DND-41 (cell line): Measurements from ENCODE around the gene FBXW8.

ENCODE experiments used
- ATAC-seq: fragments of 200-7000 bp; cut with Tn5 transposase; 3 replicates; pipeline ENCODE4 v1.9.1; 2021; ENCODE audit warnings: low read depth; ENCODE audit not compliant: insufficient read depth
- DNase-seq: peaks from one replicate; pipeline ENCODE4 v3.0.0-alpha.2; 2020
- H2AFZ ChIP-seq: 2 replicates; pipeline ENCODE4 v1.6.0; 2012; ENCODE audit warnings: low read depth, low read length
- H3K27ac ChIP-seq: 2 replicates; pipeline ENCODE4 v1.5.1; 2012; ENCODE audit warnings: low read length, inconsistent platforms
- H3K27me3 ChIP-seq: fragments of 200-600 bp; sonication (generic); 2 replicates; pipeline ENCODE4 v1.6.0; 2012; ENCODE audit warnings: low read length, mild to moderate bottlenecking, inconsistent platforms; ENCODE audit not compliant: insufficient read depth, poor library complexity
- H3K36me3 ChIP-seq: 2 replicates; pipeline ENCODE4 v1.5.1; 2012; ENCODE audit warnings: low read length, inconsistent platforms; ENCODE audit not compliant: insufficient read depth
- H3K4me1 ChIP-seq: 2 replicates; pipeline ENCODE4 v1.5.1; 2012; ENCODE audit warnings: mild to moderate bottlenecking, low read length; ENCODE audit not compliant: insufficient read depth
- H3K4me2 ChIP-seq: 2 replicates; pipeline ENCODE4 v1.6.0; 2012; ENCODE audit warnings: mild to moderate bottlenecking, moderate library complexity, low read length, inconsistent platforms; ENCODE audit not compliant: insufficient read depth
- H3K4me3 ChIP-seq, 2 experiments: fragments of 200-600 bp in 1 of 2; shearing (Covaris generic) in 1 of 2; 2 replicates each; pipeline ENCODE4 v1.5.1; 2012 to 2016; ENCODE audit warnings: inconsistent platforms in 2 of 2, low read length in 2 of 2, mild to moderate bottlenecking in 2 of 2, low read depth in 1 of 2, moderate library complexity in 1 of 2
- H3K79me2 ChIP-seq: 2 replicates; pipeline ENCODE4 v1.6.0; 2012; ENCODE audit warnings: low read length, inconsistent platforms; ENCODE audit not compliant: insufficient read depth
- H3K9ac ChIP-seq: 2 replicates; pipeline ENCODE4 v1.6.0; 2012; ENCODE audit warnings: low read depth, mild to moderate bottlenecking, inconsistent platforms, low read length, moderate library complexity
- H3K9me3 ChIP-seq: 2 replicates; pipeline ENCODE4 v1.5.1; 2012; ENCODE audit warnings: low read length, moderate library complexity, mild to moderate bottlenecking, inconsistent platforms; ENCODE audit not compliant: insufficient read depth, severe bottlenecking
- H4K20me1 ChIP-seq: 2 replicates; pipeline ENCODE4 v1.6.0; 2012; ENCODE audit warnings: low read length; ENCODE audit not compliant: insufficient read depth
- EZH2 ChIP-seq: IDR thresholded peaks from 3 replicates; pipeline ENCODE4 v1.6.1; 2012; ENCODE audit warnings: borderline replicate concordance, low read depth, mild to moderate bottlenecking, moderate library complexity, low read length, inconsistent platforms; ENCODE audit not compliant: severe bottlenecking
- TF ChIP-seq, protein P1 (sequence below): IDR thresholded peaks from 2 replicates; pipeline ENCODE4 v1.5.1; 2012; ENCODE audit warnings: borderline replicate concordance, low read length, moderate library complexity, mild to moderate bottlenecking; ENCODE audit not compliant: poor library complexity, severe bottlenecking; ENCODE audit errors: extremely low read depth

The FBXW8 gene

DNA sequence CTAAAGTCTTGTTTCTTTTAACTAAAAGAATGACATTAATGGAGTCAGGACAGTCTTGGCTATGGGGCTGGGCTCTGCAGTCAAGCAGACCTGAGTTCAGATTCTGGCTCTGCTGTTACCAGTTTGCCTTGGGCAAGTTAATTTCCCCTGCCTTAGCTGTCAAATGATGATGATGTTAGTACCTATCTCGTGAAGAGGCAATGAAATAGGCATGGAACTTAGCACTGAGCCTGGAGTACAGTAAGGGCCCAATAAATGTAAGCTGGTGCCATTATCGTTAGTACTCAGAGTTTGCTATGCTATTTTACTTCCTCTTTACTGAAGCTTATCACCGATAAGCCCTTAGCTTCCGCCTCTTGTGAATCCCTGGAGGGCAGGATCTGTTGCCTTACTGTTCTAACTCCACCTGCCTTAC, 8.5 kb downstream of the FBXW8 start:
- ATAC-seq (no peak), DNase-seq (no peak)
- Histone ChIP-seq H3K36me3 (peaks cover 5% of the 10 kb centered on the region; the same call in 1 of the 2 replicates), H3K4me1 (peaks cover 21% of the 10 kb centered on the region), H3K27ac (no peak overlapping the region), H3K79me2 (no peaks in the 10 kb centered on the region), H2AFZ (no peak overlapping the region), H3K4me3 (no peak overlapping the region), H3K27me3 (no peaks in the 10 kb centered on the region), H3K4me2 (no peak overlapping the region), H3K9me3 (no peaks in the 10 kb centered on the region), H4K20me1 (peaks cover 53% of the 10 kb centered on the region), H3K9ac (no peak overlapping the region)
- TF ChIP-seq, protein P1, sequence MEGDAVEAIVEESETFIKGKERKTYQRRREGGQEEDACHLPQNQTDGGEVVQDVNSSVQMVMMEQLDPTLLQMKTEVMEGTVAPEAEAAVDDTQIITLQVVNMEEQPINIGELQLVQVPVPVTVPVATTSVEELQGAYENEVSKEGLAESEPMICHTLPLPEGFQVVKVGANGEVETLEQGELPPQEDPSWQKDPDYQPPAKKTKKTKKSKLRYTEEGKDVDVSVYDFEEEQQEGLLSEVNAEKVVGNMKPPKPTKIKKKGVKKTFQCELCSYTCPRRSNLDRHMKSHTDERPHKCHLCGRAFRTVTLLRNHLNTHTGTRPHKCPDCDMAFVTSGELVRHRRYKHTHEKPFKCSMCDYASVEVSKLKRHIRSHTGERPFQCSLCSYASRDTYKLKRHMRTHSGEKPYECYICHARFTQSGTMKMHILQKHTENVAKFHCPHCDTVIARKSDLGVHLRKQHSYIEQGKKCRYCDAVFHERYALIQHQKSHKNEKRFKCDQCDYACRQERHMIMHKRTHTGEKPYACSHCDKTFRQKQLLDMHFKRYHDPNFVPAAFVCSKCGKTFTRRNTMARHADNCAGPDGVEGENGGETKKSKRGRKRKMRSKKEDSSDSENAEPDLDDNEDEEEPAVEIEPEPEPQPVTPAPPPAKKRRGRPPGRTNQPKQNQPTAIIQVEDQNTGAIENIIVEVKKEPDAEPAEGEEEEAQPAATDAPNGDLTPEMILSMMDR = no peak
- no peak for TF ChIP-seq EZH2

DNA sequence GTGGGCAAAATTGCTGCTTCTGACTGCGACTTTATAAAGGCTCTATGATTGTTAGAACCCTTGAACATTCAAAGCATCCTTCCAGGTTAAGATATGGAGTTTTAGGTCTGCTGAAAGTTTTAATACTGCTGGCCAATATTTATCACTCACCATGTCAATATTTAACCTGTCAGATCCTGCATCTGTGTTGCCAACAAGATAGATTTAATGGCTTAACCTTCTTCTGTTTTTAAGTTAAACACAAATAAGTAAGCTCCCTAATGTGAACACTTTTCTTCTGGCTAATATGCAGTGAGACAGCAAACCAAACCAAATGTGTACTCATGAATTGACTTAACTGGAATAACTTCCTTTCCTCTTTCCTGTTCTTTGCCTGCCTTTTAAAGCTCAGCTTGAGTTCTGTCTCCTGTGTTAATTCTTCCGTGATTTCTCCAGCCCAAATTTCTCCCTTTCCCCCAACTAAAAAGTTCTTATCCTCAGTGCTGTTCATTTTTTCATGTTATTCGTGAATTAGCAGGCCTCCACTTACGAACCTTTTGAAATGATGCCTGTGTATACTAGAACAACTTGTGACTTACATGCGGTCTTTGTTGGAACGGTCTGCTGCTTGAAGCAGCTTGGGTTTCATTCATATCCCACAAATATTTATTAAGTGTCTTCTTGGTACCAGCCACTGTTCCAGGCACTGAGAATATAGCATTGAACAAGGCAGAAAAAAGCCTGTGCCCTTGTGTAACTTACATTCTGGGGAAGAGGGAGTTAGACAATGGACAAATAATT, 9.1 kb downstream of the FBXW8 start:
- ATAC-seq (no peak), DNase-seq (no peak)
- Histone ChIP-seq H3K27me3 (no peaks in the 10 kb centered on the region), H3K4me1 (peaks cover 28% of the 10 kb centered on the region), H3K4me3 (no peak overlapping the region), H3K9ac (no peak overlapping the region), H3K36me3 (peaks cover 5% of the 10 kb centered on the region; the same call in 1 of the 2 replicates), H3K27ac (no peak overlapping the region), H3K9me3 (no peaks in the 10 kb centered on the region), H3K4me2 (no peak overlapping the region), H4K20me1 (peaks cover 57% of the 10 kb centered on the region), H2AFZ (no peak overlapping the region), H3K79me2 (no peaks in the 10 kb centered on the region)
- TF ChIP-seq EZH2 = no peak
- TF ChIP-seq, protein P1 = no peak

GRCh38 chr12:116920939-116921338, 10.2 kb downstream of the FBXW8 start:
- Histone ChIP-seq H3K27ac (no peak overlapping the region), H3K9me3 (no peaks in the 10 kb centered on the region), H2AFZ (no peak overlapping the region), H3K4me2 (no peak overlapping the region), H3K79me2 (no peaks in the 10 kb centered on the region), H4K20me1 (peaks cover 67% of the 10 kb centered on the region), H3K36me3 (no peaks in the 10 kb centered on the region), H3K9ac (no peak overlapping the region), H3K4me3 (no peak overlapping the region), H3K4me1 (peaks cover 35% of the 10 kb centered on the region), H3K27me3 (no peaks in the 10 kb centered on the region)
- DNase-seq (no peak), ATAC-seq (no peak)
- TF ChIP-seq, protein P1 = no peak
- TF ChIP-seq EZH2 = no peak
